SU-DHL-6 (cell line): ENCODE results near the gene WWOX.

Source experiments
- H2AFZ ChIP-seq: fragments of 200-600 bp; sonication (generic); 2 replicates; pipeline ENCODE4 v1.6.1; 2014; ENCODE audit warnings: low read depth, mild to moderate bottlenecking, moderate library complexity, mixed read lengths, antibody characterized with exemption, low read length; ENCODE audit not compliant: severe bottlenecking
- H3F3A ChIP-seq: fragments of 200-600 bp; shearing (Covaris generic); 2 replicates; pipeline ENCODE4 v1.6.0; 2016; ENCODE audit warnings: antibody characterized with exemption, mild to moderate bottlenecking; ENCODE audit not compliant: insufficient read depth
- H3K27ac ChIP-seq: fragments of 200-600 bp; sonication (generic); 2 replicates; pipeline ENCODE4 v1.5.1; 2016; ENCODE audit warnings: low read depth, mild to moderate bottlenecking, low read length, moderate library complexity, mixed read lengths
- H3K27me3 ChIP-seq: fragments of 200-600 bp; sonication (generic), shearing (Covaris generic); 2 replicates; pipeline ENCODE4 v1.6.0; 2014; ENCODE audit warnings: mild to moderate bottlenecking, low read length
- H3K36me3 ChIP-seq: fragments of 200-600 bp; sonication (generic); 2 replicates; pipeline ENCODE4 v1.6.1; 2014; ENCODE audit warnings: mild to moderate bottlenecking, low read length, mixed read lengths
- H3K4me2 ChIP-seq: fragments of 300-600, 200-600 bp; shearing (Covaris generic), sonication (generic); 2 replicates; pipeline ENCODE4 v1.6.0; 2014; ENCODE audit warnings: low read length, low read depth, mild to moderate bottlenecking; ENCODE audit not compliant: poor library complexity, severe bottlenecking
- H3K4me3 ChIP-seq: fragments of 200-600 bp; sonication (generic); 2 replicates; pipeline ENCODE4 v1.5.1; 2014; ENCODE audit warnings: antibody characterized with exemption, low read length, mild to moderate bottlenecking, mixed read lengths; ENCODE audit not compliant: insufficient read depth, poor library complexity, severe bottlenecking
- H3K79me2 ChIP-seq: fragments of 200-600 bp; sonication (generic); 2 replicates; pipeline ENCODE4 v1.6.1; 2014; ENCODE audit warnings: mild to moderate bottlenecking, low read length, moderate library complexity; ENCODE audit not compliant: insufficient read depth
- H3K9ac ChIP-seq: fragments of 200-600 bp; sonication (generic); 2 replicates; pipeline ENCODE4 v1.7.0; 2014; ENCODE audit warnings: mild to moderate bottlenecking, low read length
- H3K9me2 ChIP-seq: fragments of 200-600 bp; sonication (generic); replicated peaks from 2 replicates; pipeline ENCODE4 v1.6.1; 2014; ENCODE audit warnings: low read length; ENCODE audit not compliant: insufficient read depth
- H3K9me3 ChIP-seq: fragments of 200-600 bp; sonication (generic); 2 replicates; pipeline ENCODE4 v1.6.1; 2014; ENCODE audit warnings: low read length, mixed read lengths; ENCODE audit not compliant: insufficient read depth
- H4K20me1 ChIP-seq: fragments of 200-600 bp; sonication (generic); 2 replicates; pipeline ENCODE4 v1.6.1; 2014; ENCODE audit warnings: low read depth, mild to moderate bottlenecking, antibody characterized with exemption, low read length, moderate library complexity, mixed read lengths
- CTCF ChIP-seq: fragments of 200-600 bp; sonication (generic); IDR thresholded peaks from one replicate; pipeline ENCODE4 v1.5.1; 2017; ENCODE audit warnings: antibody characterized with exemption, mild to moderate bottlenecking, low read length, moderate library complexity; ENCODE audit not compliant: insufficient read depth, poor library complexity, severe bottlenecking
- EZH2phosphoT487 ChIP-seq: fragments of 200-600 bp; sonication (generic), shearing (Covaris generic); conservative IDR thresholded peaks from 2 replicates; pipeline ENCODE4 v1.6.1; 2018; ENCODE audit warnings: mild to moderate bottlenecking, antibody characterized with exemption, low read length, moderate library complexity, mixed read lengths

The WWOX gene

GRCh38 chr16:79164388-79164995 lies 1065.0 kb downstream of the WWOX start:
- Histone ChIP-seq H3K9me2 (no peaks in the 10 kb centered on the region), H3K27me3 (no peaks in the 10 kb centered on the region), H3F3A (no peaks in the 10 kb centered on the region), H3K4me2 (no peak overlapping the region), H3K9ac (no peak overlapping the region), H3K27ac (no peak overlapping the region), H3K79me2 (no peaks in the 10 kb centered on the region), H3K36me3 (no peaks in the 10 kb centered on the region), H4K20me1 (no peaks in the 10 kb centered on the region), H3K9me3 (peaks cover 6% of the 10 kb centered on the region; the same call in 1 of the 2 replicates), H2AFZ (no peak overlapping the region), H3K4me3 (no peak overlapping the region)
- TF ChIP-seq EZH2phosphoT487 (no peak), CTCF (no peak)

- H3K36me3 ChIP-seq = no peaks in the 10 kb centered on the region
- H4K20me1 ChIP-seq = no peaks in the 10 kb centered on the region
- no peaks in the 10 kb centered on the region for H3K79me2 ChIP-seq
- H3K4me2 ChIP-seq = no peak overlapping the region
- H3K27ac ChIP-seq = no peak overlapping the region
- no peak overlapping the region for H3K9ac ChIP-seq
- H3K27me3 ChIP-seq = no peaks in the 10 kb centered on the region
- no peaks in the 10 kb centered on the region for H3K9me2 ChIP-seq
- TF ChIP-seq EZH2phosphoT487 (no peak), CTCF (no peak)
- no peaks in the 10 kb centered on the region for H3F3A ChIP-seq
- H2AFZ ChIP-seq = no peak overlapping the region
- peaks cover 6% of the 10 kb centered on the region; the same call in 1 of the 2 replicates for H3K9me3 ChIP-seq
- no peak overlapping the region for H3K4me3 ChIP-seq
Observed at GRCh38 chr16:79165079-79165478, 1065.6 kb downstream of the WWOX start.

GRCh38 chr16:79165506-79165905 lies 1066.1 kb downstream of the WWOX start:
- Histone ChIP-seq H2AFZ (no peak overlapping the region), H3K4me3 (no peak overlapping the region), H3K9me3 (peaks cover 6% of the 10 kb centered on the region; the same call in 1 of the 2 replicates), H3K4me2 (no peak overlapping the region), H4K20me1 (no peaks in the 10 kb centered on the region), H3K9me2 (no peaks in the 10 kb centered on the region), H3K27ac (no peak overlapping the region), H3K79me2 (no peaks in the 10 kb centered on the region), H3F3A (no peaks in the 10 kb centered on the region), H3K36me3 (no peaks in the 10 kb centered on the region), H3K27me3 (no peaks in the 10 kb centered on the region), H3K9ac (no peak overlapping the region)
- no peak for TF ChIP-seq EZH2phosphoT487
- no peak for TF ChIP-seq CTCF
